HepG2 (cell line): Measurements from ENCODE around the gene HAUS7. TPM values are rescaled to one million over a fixed set of nuclear protein-coding genes. Genes with fewer than 3 reads are reported as not detected.

Experiments
- CBX1 ChIP-seq: IDR thresholded peaks from one replicate; pipeline ENCODE4 v1.6.1; 2016; ENCODE audit warnings: antibody characterized with exemption, low read depth
- CCAR2 ChIP-seq: fragments of 200-400 bp; formaldehyde crosslinking; optimal IDR thresholded peaks from 2 replicates; pipeline ENCODE3; 2018; ENCODE audit warnings: low read depth, mild to moderate bottlenecking, low read length, moderate library complexity
- HDAC2 ChIP-seq: sonication (generic); formaldehyde crosslinking; IDR thresholded peaks from 2 replicates; pipeline ENCODE4 v1.4.0; 2020; ENCODE audit warnings: missing genetic modification reagents
- HMG20A ChIP-seq: IDR thresholded peaks from 2 replicates; pipeline ENCODE4 v1.6.1; 2016; ENCODE audit warnings: borderline replicate concordance
- HNRNPLL ChIP-seq: fragments of 200-400 bp; formaldehyde crosslinking; IDR thresholded peaks from 2 replicates; pipeline ENCODE4 v1.6.1; 2017; ENCODE audit warnings: mild to moderate bottlenecking, low read depth, low read length; ENCODE audit not compliant: poor library complexity, severe bottlenecking
- MTA1 ChIP-seq: sonication (generic); formaldehyde crosslinking; IDR thresholded peaks from 2 replicates; pipeline ENCODE4 v1.4.0; 2020; ENCODE audit warnings: missing genetic modification reagents, mild to moderate bottlenecking, borderline replicate concordance
- TBL1XR1 ChIP-seq: fragments of 150-350 bp; IDR thresholded peaks from 2 replicates; pipeline ENCODE4 v1.6.1; 2014; ENCODE audit warnings: borderline replicate concordance, low read length; ENCODE audit not compliant: partially characterized antibody
- ZFY ChIP-seq: sonication (generic); formaldehyde crosslinking; IDR thresholded peaks from 2 replicates; pipeline ENCODE4 v1.4.0; 2020; ENCODE audit warnings: missing genetic modification reagents
- ZNF180 ChIP-seq: sonication (generic); formaldehyde crosslinking; IDR thresholded peaks from 2 replicates; pipeline ENCODE4 v1.4.0; 2020; ENCODE audit warnings: low read depth, missing genetic modification reagents, borderline replicate concordance
- ZNF263 ChIP-seq: sonication (generic); formaldehyde crosslinking; IDR thresholded peaks from 2 replicates; pipeline ENCODE4 v1.4.0; 2020; ENCODE audit warnings: missing genetic modification reagents
- ZNF333 ChIP-seq: sonication (generic); formaldehyde crosslinking; IDR thresholded peaks from 2 replicates; pipeline ENCODE4 v1.4.0; 2020; ENCODE audit warnings: mild to moderate bottlenecking, missing genetic modification reagents, borderline replicate concordance
- polyA plus RNA-seq, 8 experiments: library from polyadenylated mRNA; depleted of rRNA in 3 of 8; stranded (reverse) in 7 of 8; unstranded in 1 of 8; fragments of >200 nt; fragmentation: Illumina TruSeq in 4 of 8; extraction: Trizol in 4 of 8; gene quantifications; 2 replicates each; pipeline versions ENCODE4 v1.2.1 to v1.2.3, GENCODE V29; 2011 to 2016; ENCODE audit warnings: low read depth in 4 of 8, missing spikeins in 1 of 8, mixed read lengths in 1 of 8; ENCODE audit not compliant: insufficient read depth in 1 of 8
- total RNA-seq, 5 experiments: library from RNA; depleted of rRNA; stranded (reverse); fragments of >200 nt; fragmentation: Illumina TruSeq; extraction: Trizol; gene quantifications; 2 replicates each; pipeline ENCODE4 v1.2.3, GENCODE V29; 2016; ENCODE audit warnings: low read depth in 1 of 5
- TF ChIP-seq, protein P1 (sequence below): sonication (generic); formaldehyde crosslinking; IDR thresholded peaks from 2 replicates; pipeline ENCODE4 v1.5.1; 2020; ENCODE audit warnings: mild to moderate bottlenecking, moderate library complexity, missing genetic modification reagents
- TF ChIP-seq, protein P2 (sequence below): IDR thresholded peaks from 2 replicates; pipeline ENCODE4 v1.6.1; 2016; ENCODE audit warnings: control low read depth
- TF ChIP-seq, protein P3 (sequence below): sonication (generic); formaldehyde crosslinking; IDR thresholded peaks from 2 replicates; pipeline ENCODE4 v1.5.1; 2020; ENCODE audit warnings: mild to moderate bottlenecking, missing genetic modification reagents, moderate library complexity
- TF ChIP-seq, protein P4 (sequence below): sonication (generic); formaldehyde crosslinking; IDR thresholded peaks from 2 replicates; pipeline ENCODE4 v1.4.0; 2020; ENCODE audit warnings: missing genetic modification reagents
- TF ChIP-seq, protein P5 (sequence below): sonication (generic); formaldehyde crosslinking; IDR thresholded peaks from 2 replicates; pipeline ENCODE4 v1.5.0; 2020; ENCODE audit warnings: missing genetic modification reagents
- TF ChIP-seq, protein P6 (sequence below): sonication (generic); formaldehyde crosslinking; IDR thresholded peaks from 2 replicates; pipeline ENCODE4 v1.9.0; 2022; ENCODE audit warnings: low read depth, missing genetic modification reagents

Gene HAUS7
- total and polyA plus RNA-seq, 2 of the 13 experiments (the other 11 are each of a cell fraction or from before 2014, with no cell fraction given), result 10.9 to 42.4 TPM

DNA sequence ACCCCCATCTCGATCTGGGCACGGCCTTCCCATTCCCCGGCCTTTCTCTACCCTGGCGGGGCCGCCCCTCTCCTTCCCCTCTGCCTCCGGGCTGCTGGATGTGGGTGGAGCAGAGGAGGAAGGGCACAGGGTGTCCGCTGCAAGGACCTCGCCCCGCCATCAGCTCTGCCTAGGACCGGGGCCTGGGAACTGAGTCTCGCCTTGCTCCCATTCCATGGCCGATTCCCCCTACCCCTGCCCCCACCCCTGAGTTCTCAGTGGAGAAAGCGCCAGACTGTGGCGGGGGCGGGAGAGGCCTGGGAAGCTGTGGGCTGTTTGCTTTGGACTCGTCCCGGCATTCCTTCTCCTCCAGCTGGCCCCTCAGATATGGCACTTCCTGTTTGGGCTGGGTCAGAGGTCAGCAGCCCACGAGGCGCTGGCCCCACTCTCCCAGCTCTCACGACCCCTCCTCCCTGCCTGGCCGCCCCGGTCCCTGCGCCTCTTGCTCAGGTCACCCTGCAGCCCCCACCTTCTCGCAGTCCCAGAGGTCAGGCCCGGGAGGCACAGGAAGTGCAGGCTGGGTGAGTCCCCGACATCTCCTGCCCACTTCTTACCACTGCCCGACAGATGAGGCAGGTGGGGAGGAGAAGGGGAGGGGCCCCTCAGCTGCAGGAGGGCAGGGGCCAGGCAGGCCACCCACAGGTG lies 18.0 kb upstream of the HAUS7 start (continued):
- TF ChIP-seq, protein P1, sequence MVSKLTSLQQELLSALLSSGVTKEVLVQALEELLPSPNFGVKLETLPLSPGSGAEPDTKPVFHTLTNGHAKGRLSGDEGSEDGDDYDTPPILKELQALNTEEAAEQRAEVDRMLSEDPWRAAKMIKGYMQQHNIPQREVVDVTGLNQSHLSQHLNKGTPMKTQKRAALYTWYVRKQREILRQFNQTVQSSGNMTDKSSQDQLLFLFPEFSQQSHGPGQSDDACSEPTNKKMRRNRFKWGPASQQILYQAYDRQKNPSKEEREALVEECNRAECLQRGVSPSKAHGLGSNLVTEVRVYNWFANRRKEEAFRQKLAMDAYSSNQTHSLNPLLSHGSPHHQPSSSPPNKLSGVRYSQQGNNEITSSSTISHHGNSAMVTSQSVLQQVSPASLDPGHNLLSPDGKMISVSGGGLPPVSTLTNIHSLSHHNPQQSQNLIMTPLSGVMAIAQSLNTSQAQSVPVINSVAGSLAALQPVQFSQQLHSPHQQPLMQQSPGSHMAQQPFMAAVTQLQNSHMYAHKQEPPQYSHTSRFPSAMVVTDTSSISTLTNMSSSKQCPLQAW (CRISPR knock-in tag), result peak; percentile 34; the same call in 1 of the 2 replicates
- TF ChIP-seq MTA1 (peak; percentile 70; the same call in 1 of the 2 replicates), HDAC2 (CRISPR knock-in tag) (peak; percentile 42; the same call in 1 of the 2 replicates), TBL1XR1 (no peak), HNRNPLL (peak; percentile 23), ZNF263 (CRISPR knock-in tag) (no peak), CCAR2 (no peak), ZNF333 (CRISPR knock-in tag) (no peak), ZFY (CRISPR knock-in tag) (peak; percentile 33), CBX1 (no peak), ZNF180 (CRISPR knock-in tag) (no peak), HMG20A (peak; percentile 21; the same call in 1 of the 2 replicates)
- TF ChIP-seq, protein P2, sequence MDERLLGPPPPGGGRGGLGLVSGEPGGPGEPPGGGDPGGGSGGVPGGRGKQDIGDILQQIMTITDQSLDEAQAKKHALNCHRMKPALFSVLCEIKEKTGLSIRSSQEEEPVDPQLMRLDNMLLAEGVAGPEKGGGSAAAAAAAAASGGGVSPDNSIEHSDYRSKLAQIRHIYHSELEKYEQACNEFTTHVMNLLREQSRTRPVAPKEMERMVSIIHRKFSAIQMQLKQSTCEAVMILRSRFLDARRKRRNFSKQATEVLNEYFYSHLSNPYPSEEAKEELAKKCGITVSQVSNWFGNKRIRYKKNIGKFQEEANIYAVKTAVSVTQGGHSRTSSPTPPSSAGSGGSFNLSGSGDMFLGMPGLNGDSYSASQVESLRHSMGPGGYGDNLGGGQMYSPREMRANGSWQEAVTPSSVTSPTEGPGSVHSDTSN, result no peak
- TF ChIP-seq, protein P3, sequence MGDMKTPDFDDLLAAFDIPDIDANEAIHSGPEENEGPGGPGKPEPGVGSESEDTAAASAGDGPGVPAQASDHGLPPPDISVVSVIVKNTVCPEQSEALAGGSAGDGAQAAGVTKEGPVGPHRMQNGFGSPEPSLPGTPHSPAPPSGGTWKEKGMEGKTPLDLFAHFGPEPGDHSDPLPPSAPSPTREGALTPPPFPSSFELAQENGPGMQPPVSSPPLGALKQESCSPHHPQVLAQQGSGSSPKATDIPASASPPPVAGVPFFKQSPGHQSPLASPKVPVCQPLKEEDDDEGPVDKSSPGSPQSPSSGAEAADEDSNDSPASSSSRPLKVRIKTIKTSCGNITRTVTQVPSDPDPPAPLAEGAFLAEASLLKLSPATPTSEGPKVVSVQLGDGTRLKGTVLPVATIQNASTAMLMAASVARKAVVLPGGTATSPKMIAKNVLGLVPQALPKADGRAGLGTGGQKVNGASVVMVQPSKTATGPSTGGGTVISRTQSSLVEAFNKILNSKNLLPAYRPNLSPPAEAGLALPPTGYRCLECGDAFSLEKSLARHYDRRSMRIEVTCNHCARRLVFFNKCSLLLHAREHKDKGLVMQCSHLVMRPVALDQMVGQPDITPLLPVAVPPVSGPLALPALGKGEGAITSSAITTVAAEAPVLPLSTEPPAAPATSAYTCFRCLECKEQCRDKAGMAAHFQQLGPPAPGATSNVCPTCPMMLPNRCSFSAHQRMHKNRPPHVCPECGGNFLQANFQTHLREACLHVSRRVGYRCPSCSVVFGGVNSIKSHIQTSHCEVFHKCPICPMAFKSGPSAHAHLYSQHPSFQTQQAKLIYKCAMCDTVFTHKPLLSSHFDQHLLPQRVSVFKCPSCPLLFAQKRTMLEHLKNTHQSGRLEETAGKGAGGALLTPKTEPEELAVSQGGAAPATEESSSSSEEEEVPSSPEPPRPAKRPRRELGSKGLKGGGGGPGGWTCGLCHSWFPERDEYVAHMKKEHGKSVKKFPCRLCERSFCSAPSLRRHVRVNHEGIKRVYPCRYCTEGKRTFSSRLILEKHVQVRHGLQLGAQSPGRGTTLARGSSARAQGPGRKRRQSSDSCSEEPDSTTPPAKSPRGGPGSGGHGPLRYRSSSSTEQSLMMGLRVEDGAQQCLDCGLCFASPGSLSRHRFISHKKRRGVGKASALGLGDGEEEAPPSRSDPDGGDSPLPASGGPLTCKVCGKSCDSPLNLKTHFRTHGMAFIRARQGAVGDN (CRISPR knock-in tag), result peak; percentile 82
- TF ChIP-seq, protein P4, sequence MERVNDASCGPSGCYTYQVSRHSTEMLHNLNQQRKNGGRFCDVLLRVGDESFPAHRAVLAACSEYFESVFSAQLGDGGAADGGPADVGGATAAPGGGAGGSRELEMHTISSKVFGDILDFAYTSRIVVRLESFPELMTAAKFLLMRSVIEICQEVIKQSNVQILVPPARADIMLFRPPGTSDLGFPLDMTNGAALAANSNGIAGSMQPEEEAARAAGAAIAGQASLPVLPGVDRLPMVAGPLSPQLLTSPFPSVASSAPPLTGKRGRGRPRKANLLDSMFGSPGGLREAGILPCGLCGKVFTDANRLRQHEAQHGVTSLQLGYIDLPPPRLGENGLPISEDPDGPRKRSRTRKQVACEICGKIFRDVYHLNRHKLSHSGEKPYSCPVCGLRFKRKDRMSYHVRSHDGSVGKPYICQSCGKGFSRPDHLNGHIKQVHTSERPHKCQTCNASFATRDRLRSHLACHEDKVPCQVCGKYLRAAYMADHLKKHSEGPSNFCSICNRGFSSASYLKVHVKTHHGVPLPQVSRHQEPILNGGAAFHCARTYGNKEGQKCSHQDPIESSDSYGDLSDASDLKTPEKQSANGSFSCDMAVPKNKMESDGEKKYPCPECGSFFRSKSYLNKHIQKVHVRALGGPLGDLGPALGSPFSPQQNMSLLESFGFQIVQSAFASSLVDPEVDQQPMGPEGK (CRISPR knock-in tag), result peak; percentile 81; the same call in 1 of the 2 replicates
- TF ChIP-seq, protein P5, sequence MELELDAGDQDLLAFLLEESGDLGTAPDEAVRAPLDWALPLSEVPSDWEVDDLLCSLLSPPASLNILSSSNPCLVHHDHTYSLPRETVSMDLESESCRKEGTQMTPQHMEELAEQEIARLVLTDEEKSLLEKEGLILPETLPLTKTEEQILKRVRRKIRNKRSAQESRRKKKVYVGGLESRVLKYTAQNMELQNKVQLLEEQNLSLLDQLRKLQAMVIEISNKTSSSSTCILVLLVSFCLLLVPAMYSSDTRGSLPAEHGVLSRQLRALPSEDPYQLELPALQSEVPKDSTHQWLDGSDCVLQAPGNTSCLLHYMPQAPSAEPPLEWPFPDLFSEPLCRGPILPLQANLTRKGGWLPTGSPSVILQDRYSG (CRISPR knock-in tag), result no peak
- TF ChIP-seq, protein P6, sequence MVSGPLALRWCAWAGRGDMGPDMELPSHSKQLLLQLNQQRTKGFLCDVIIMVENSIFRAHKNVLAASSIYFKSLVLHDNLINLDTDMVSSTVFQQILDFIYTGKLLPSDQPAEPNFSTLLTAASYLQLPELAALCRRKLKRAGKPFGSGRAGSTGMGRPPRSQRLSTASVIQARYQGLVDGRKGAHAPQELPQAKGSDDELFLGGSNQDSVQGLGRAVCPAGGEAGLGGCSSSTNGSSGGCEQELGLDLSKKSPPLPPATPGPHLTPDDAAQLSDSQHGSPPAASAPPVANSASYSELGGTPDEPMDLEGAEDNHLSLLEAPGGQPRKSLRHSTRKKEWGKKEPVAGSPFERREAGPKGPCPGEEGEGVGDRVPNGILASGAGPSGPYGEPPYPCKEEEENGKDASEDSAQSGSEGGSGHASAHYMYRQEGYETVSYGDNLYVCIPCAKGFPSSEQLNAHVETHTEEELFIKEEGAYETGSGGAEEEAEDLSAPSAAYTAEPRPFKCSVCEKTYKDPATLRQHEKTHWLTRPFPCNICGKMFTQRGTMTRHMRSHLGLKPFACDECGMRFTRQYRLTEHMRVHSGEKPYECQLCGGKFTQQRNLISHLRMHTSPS (CRISPR knock-in tag), result peak; percentile 57; the same call in 1 of the 2 replicates
